Neuron (in vitro differentiated cells): Measurements from ENCODE around the gene ARHGEF38.

Experiments used
- H2AFZ ChIP-seq: one replicate; pipeline ENCODE4 v1.6.1; 2013; ENCODE audit warnings: low read depth, mild to moderate bottlenecking, inconsistent platforms, low read length, moderate library complexity
- H3K27me3 ChIP-seq: one replicate; pipeline ENCODE4 v1.6.1; 2013; ENCODE audit warnings: low read length; ENCODE audit not compliant: insufficient read depth
- H3K36me3 ChIP-seq: one replicate; pipeline ENCODE4 v1.6.1; 2013; ENCODE audit warnings: low read length; ENCODE audit not compliant: insufficient read depth
- H3K4me1 ChIP-seq: one replicate; pipeline ENCODE4 v1.6.1; 2013; ENCODE audit warnings: low read length; ENCODE audit not compliant: insufficient read depth
- H3K4me3 ChIP-seq: 2 replicates; pipeline ENCODE4 v1.5.1; 2013; ENCODE audit warnings: mild to moderate bottlenecking, low read length, moderate library complexity
- H3K9me3 ChIP-seq: one replicate; pipeline ENCODE4 v1.6.1; 2013; ENCODE audit warnings: low read length

ARHGEF38 gene

DNA sequence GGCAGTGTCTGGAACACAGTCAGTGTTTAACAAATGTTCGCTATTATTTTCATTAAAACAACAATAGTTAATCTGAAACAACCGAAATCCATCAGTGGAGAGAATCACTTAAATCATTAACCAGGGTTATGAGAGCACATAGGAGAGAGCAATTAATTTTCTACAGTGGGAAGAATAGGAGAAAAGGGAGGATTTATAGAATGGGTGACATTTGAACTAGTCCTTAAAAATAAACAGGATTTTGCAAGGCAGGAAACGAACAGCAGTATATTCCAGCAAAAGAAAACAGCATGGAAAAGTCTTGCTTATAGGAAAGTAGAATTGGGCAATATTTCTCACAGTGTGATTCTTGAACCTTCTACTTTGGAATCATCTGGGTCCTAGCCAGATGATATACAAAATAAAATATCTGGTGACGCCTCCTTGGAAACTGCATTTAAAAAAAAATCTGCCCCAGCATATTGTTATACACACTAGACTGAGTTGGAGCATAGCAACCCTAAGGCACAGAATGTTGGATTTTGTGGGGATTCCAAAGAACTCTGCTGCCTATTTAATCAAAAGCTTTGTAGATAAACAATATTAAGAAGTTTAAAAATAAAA is 100.0 kb downstream of the ARHGEF38 start:
- no peak overlapping the region for H2AFZ ChIP-seq
- no peaks in the 10 kb centered on the region for H3K9me3 ChIP-seq
- no peak overlapping the region for H3K4me3 ChIP-seq
- no peaks in the 10 kb centered on the region for H3K36me3 ChIP-seq
- H3K27me3 ChIP-seq = peaks cover 55% of the 10 kb centered on the region
- H3K4me1 ChIP-seq = no peaks in the 10 kb centered on the region

DNA sequence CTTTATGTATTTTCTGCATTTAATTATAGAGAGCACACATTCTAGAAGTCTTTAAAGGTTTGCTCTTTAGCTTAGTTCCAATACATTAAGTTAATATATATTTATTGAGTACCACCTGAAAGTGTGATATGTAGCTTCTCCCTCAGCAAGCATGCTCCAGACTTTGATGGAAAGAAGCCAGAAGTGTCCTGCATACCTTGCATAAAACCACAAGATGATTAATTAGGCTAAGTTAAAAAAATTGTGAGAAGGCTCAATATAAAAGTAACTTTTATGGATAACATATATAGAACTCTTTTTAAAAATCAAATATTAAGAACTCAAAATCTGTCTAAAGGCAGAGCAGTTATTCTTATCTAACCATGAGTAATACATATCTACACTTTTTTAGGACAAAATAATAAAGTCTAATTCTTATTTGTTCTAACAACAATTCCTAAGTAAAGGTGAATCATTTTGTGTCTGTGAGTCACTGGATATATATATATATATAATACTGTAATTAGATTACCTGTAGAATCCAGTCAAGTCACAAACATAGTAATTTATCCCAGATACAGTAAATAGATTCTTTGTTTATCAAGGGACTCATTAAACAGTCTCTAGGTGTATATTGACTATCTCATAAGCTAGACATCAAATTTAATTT is 104.8 kb downstream of the ARHGEF38 start:
- Histone ChIP-seq H3K9me3 (no peaks in the 10 kb centered on the region), H3K4me1 (no peaks in the 10 kb centered on the region), H2AFZ (no peak overlapping the region), H3K36me3 (no peaks in the 10 kb centered on the region), H3K27me3 (peaks cover 31% of the 10 kb centered on the region), H3K4me3 (no peak overlapping the region)

DNA sequence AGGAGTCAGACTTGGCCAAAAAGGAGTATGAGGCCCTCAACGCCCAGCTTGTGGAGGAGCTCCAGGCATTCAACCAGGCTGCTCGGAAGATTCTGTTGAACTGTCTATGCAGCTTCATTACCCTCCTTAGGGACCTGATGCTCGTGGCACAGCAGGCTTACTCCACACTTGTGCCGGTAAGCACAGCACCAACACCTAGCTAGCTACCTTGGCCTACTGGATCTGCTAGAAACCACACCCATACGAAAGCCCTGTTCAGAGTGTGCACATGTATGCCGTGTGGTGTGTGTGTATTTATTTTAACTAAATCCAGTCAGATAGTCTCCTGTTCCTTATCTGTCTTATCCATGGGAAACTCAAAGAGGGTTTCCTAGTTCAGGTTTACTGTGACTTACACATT is 106.8 kb downstream of the ARHGEF38 start:
- Histone ChIP-seq H3K27me3 (peaks cover 26% of the 10 kb centered on the region), H3K9me3 (no peaks in the 10 kb centered on the region), H2AFZ (no peak overlapping the region), H3K36me3 (no peaks in the 10 kb centered on the region), H3K4me3 (no peak overlapping the region), H3K4me1 (no peaks in the 10 kb centered on the region)

DNA sequence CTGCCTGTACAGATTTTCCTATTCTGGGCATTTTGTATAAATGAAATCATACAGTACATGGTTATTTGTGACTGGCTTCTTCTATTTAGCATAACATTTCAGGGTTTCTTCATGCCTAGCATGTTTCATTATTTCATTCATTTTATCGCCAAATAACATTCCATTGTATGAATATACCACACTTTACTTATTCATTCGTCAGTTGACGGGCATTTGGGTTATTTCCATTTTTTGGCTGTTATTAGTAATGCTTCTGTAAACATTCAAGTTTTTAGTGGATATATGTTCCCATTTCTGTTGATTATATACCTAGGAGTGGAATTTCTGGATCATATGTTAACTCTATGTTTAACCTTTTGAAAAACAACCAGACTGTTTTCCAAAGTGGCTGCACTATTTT is 108.6 kb downstream of the ARHGEF38 start:
- H3K9me3 ChIP-seq = no peaks in the 10 kb centered on the region
- peaks cover 18% of the 10 kb centered on the region for H3K27me3 ChIP-seq
- H3K4me1 ChIP-seq = no peaks in the 10 kb centered on the region
- H3K4me3 ChIP-seq = no peak overlapping the region
- no peaks in the 10 kb centered on the region for H3K36me3 ChIP-seq
- no peak overlapping the region for H2AFZ ChIP-seq

DNA sequence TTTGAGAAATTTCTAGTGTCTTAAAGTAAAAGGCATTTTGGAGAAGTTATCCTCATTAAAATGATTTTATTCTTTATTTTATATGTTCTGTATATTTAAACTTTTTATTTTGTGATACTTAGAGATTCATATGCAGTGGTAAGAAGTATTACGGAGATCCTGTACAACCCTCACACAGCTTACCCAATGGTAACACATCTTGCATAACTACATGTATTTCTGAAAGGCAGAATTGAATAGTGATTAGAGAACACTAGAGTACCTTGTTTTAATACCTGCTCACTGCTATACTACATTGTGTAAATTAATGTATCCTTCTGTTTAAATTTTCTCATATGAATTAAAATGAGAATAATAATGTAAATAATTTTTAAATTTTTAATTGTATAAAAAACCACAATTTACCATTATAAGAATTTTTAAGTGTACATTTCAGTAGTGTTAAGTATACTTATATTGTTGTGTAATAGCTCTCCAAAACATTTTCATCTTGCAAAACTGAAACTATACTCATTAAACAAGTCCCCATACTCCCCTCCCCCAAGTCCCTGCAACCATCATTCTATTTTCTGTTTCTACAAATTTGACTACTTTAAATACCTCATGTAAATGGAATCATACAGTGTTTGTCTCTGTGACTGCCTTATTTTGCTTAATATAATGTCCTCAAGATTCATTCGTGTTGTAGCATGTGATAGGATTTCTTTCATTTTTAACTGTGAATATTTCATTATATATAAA is 110.7 kb downstream of the ARHGEF38 start:
- no peaks in the 10 kb centered on the region for H3K4me1 ChIP-seq
- no peaks in the 10 kb centered on the region for H3K9me3 ChIP-seq
- H3K36me3 ChIP-seq = no peaks in the 10 kb centered on the region
- H3K27me3 ChIP-seq = peaks cover 16% of the 10 kb centered on the region
- H3K4me3 ChIP-seq = no peak overlapping the region
- no peak overlapping the region for H2AFZ ChIP-seq

DNA sequence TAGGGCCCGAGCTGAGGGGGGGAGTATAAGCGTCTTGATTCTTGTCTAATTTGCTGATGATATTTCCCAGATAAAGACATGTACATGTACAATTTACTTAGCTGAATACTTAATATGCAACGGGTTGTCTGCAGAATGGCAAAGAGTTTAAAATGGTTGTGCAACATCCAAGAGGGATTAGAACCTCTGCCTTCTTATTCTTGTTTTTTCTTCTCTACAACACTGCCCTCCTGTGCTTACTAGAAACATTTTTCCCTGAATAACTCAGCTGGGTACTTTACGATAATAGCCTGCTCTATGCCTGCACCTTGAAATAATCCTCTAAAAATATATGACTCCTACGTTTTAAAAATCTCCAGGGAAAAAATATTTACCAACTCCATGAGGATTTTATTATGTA is 114.3 kb downstream of the ARHGEF38 start:
- no peaks in the 10 kb centered on the region for H3K36me3 ChIP-seq
- peaks cover 6% of the 10 kb centered on the region for H3K27me3 ChIP-seq
- H2AFZ ChIP-seq = no peak overlapping the region
- H3K9me3 ChIP-seq = no peaks in the 10 kb centered on the region
- H3K4me3 ChIP-seq = no peak overlapping the region
- H3K4me1 ChIP-seq = no peaks in the 10 kb centered on the region

DNA sequence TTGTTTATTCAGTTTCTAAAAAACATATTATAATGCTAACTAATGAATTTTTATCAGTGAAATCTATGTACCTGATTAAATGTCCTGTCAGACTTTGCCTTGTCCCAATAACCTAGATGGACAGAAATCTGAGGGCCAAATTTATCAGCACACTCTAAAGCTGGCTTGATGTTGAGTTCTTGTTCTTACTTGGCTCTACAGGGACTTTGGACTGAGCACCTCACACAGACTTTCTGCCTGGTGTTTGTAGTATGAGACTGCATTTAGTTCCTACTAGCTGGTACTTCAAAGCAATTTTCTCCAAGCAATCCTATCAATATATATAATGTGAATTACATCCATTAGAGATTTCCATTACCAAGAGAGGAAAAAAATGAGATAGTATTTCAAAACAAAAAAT is 118.3 kb downstream of the ARHGEF38 start:
- no peaks in the 10 kb centered on the region for H3K36me3 ChIP-seq
- H2AFZ ChIP-seq = no peak overlapping the region
- no peaks in the 10 kb centered on the region for H3K4me1 ChIP-seq
- H3K27me3 ChIP-seq = peaks cover 9% of the 10 kb centered on the region
- no peaks in the 10 kb centered on the region for H3K9me3 ChIP-seq
- H3K4me3 ChIP-seq = no peak overlapping the region

DNA sequence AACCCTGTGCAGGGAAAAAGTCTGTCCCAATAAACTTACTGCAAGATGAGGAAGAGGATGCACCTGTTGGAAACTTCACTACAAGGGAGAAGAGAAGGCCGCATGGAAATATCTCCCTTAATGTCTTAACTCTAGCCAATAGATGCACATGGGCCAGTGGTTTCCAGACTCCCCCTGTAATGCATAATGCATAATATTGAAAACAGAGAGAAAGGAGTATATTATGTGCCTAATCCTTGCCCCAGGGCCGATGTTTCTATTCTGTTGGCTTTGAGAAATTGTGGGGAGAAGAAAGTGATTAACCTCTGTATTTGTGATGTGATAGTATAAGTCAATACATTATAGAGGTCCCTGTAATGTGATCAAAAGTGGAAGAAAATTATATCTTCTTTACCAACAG is 118.9 kb downstream of the ARHGEF38 start:
- Histone ChIP-seq H3K9me3 (no peaks in the 10 kb centered on the region), H3K4me3 (no peak overlapping the region), H2AFZ (no peak overlapping the region), H3K27me3 (peaks cover 9% of the 10 kb centered on the region), H3K4me1 (no peaks in the 10 kb centered on the region), H3K36me3 (no peaks in the 10 kb centered on the region)

DNA sequence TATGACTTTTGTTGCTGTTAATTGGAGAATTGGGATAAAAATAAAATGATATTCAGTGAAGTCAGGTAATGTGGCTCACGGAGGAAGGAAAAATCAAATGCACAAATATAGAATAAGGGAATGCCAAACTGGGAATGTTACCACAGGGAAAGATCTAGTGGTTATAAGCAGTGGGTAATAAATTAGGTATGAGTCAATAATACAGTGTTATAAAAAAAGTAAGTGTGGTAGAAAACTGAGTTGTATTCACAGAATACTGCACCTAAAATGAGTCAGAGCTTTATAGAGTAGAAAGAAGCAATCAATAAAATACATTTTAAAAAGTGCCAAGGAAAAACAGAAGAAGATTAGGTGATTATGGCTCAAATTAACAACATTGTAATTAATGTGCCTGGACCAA is 121.6 kb downstream of the ARHGEF38 start:
- Histone ChIP-seq H3K36me3 (no peaks in the 10 kb centered on the region), H3K27me3 (peaks cover 3% of the 10 kb centered on the region), H3K4me3 (no peak overlapping the region), H2AFZ (no peak overlapping the region), H3K9me3 (no peaks in the 10 kb centered on the region), H3K4me1 (no peaks in the 10 kb centered on the region)

DNA sequence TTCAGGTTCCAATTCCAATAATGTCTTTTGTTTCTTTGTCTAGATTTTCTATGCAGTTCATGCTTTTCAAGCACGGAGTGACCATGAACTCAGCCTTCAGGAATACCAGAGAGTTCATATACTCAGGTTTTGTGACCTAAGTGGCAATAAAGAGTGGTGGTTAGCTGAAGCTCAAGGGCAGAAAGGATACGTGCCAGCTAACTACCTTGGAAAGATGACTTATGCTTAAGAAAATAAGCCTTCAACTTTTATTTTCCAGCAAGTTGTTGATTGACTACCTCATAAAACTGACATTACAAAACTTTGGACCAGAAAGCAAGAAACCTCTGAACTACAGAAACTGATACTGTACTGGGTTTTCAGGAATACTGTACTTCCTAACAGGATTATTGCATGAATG is 125.3 kb downstream of the ARHGEF38 start:
- Histone ChIP-seq H3K36me3 (peaks cover 8% of the 10 kb centered on the region), H2AFZ (no peak overlapping the region), H3K9me3 (no peaks in the 10 kb centered on the region), H3K4me3 (no peak overlapping the region), H3K4me1 (no peaks in the 10 kb centered on the region), H3K27me3 (peaks cover 3% of the 10 kb centered on the region)

DNA sequence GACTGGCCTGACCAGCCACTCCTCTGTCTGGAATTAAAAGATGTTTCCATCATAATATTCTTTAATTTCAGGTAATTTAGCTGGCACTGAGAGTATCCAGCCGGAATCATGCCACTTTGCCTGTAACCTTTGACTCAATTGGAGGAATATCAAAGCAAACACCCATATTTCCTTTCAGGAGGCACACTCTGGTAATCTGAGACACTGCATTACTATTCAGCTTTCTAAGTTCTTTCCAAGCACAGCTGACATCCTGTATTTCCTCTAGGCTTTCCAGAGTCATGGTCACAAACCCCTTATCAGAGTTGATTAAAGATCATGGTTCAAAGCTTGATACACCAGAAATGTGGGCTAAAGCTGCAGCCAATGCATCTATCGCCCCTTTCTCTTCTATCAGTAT is 126.8 kb downstream of the ARHGEF38 start:
- Histone ChIP-seq H2AFZ (no peak overlapping the region), H3K27me3 (no peaks in the 10 kb centered on the region), H3K9me3 (no peaks in the 10 kb centered on the region), H3K4me3 (no peak overlapping the region), H3K4me1 (no peaks in the 10 kb centered on the region), H3K36me3 (peaks cover 17% of the 10 kb centered on the region)

DNA sequence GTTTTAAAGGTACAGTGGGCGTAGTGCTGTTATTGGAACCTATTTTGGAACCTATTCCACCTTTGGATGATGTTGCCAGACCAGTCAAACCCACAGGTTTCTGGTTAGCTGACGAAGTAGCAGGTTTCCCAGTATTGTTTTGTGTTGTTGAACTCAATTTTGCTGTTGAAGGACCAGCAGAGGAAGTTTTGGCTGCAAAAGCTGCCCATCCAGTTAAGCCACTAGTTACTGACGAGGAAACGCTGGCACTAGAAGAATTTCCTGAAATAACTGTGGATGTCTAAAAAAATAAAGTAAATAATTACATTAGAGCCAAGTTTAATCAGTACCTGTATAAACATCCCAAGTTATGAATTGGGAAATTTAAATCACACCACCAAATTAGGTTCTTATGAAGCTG is 130.6 kb downstream of the ARHGEF38 start:
- Histone ChIP-seq H3K27me3 (no peaks in the 10 kb centered on the region), H3K4me3 (no peak overlapping the region), H3K4me1 (no peaks in the 10 kb centered on the region), H2AFZ (no peak overlapping the region), H3K36me3 (peaks cover 33% of the 10 kb centered on the region), H3K9me3 (no peaks in the 10 kb centered on the region)

DNA sequence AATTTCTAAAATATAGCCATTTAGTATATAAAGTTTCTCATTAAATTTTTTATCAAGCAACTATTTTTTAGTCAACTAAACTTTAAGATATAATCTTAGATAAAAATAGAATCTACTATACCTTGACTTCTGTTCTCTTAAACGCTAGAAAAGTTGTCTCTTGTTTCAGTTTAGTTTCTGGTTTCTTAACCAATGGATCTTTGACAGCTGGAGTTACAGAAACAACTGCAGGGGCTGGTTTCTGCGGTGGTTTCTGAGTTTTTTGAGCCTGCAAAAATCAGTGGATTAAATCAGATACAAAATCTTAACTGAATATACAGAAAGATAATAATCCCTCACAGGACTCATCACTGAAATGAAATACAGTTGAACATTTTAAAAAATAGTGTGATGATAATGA is 134.2 kb downstream of the ARHGEF38 start:
- no peaks in the 10 kb centered on the region for H3K4me1 ChIP-seq
- H3K36me3 ChIP-seq = peaks cover 56% of the 10 kb centered on the region
- no peak overlapping the region for H3K4me3 ChIP-seq
- no peaks in the 10 kb centered on the region for H3K9me3 ChIP-seq
- no peak overlapping the region for H2AFZ ChIP-seq
- no peaks in the 10 kb centered on the region for H3K27me3 ChIP-seq
